ENCODE data around the gene CDC42BPA. TPM values are rescaled to one million over a fixed set of nuclear protein-coding genes. Genes with fewer than 3 reads are reported as not detected.

The CDC42BPA gene
- total and polyA plus RNA-seq, 3 donors from 2014 or later, result 39.9 to 109 (median 105) TPM

GRCh38 chr1:227335242-227336020 lies 17.1 kb upstream of the CDC42BPA start:
- Histone ChIP-seq H3K27ac (no peak overlapping the region), H3K27me3 (no peaks in the 10 kb centered on the region), H3K9me3 (no peaks in the 10 kb centered on the region), H3K36me3 (ENCODE audit: low read depth, missing control alignments) (no peaks in the 10 kb centered on the region), H3K4me3 (no peak overlapping the region), H3K4me1 (no peaks in the 10 kb centered on the region)
- WGBS, 2 donors, result 80 to 91% methylated on average over 5 of the region's 5 CpGs
- no peak for DNase-seq
- intact Hi-C loops (cut with DNase I; ENCODE audit: low total_unique reads), result no loop called here
- no peak for TF ChIP-seq POLR2A (IDR thresholded peaks at IDR 0.05)
- no peak for TF ChIP-seq CTCF (IDR thresholded peaks at IDR 0.05)

GRCh38 chr1:227333423-227333822 lies 15.1 kb upstream of the CDC42BPA start:
- H3K36me3 ChIP-seq (ENCODE audit: low read depth, missing control alignments), result no peaks in the 10 kb centered on the region
- TF ChIP-seq CTCF (IDR thresholded peaks at IDR 0.05), result no peak
- no peak for TF ChIP-seq POLR2A (IDR thresholded peaks at IDR 0.05)
- no peak for DNase-seq
- H3K4me3 ChIP-seq, result no peak overlapping the region
- no peaks in the 10 kb centered on the region for H3K27me3 ChIP-seq
- intact Hi-C loops (cut with DNase I; ENCODE audit: low total_unique reads), result no loop called here
- H3K4me1 ChIP-seq, result no peaks in the 10 kb centered on the region
- H3K9me3 ChIP-seq, result no peaks in the 10 kb centered on the region
- 93% methylated on average over 4 of the region's 4 CpGs for WGBS, 2 donors
- no peak overlapping the region for H3K27ac ChIP-seq

DNA sequence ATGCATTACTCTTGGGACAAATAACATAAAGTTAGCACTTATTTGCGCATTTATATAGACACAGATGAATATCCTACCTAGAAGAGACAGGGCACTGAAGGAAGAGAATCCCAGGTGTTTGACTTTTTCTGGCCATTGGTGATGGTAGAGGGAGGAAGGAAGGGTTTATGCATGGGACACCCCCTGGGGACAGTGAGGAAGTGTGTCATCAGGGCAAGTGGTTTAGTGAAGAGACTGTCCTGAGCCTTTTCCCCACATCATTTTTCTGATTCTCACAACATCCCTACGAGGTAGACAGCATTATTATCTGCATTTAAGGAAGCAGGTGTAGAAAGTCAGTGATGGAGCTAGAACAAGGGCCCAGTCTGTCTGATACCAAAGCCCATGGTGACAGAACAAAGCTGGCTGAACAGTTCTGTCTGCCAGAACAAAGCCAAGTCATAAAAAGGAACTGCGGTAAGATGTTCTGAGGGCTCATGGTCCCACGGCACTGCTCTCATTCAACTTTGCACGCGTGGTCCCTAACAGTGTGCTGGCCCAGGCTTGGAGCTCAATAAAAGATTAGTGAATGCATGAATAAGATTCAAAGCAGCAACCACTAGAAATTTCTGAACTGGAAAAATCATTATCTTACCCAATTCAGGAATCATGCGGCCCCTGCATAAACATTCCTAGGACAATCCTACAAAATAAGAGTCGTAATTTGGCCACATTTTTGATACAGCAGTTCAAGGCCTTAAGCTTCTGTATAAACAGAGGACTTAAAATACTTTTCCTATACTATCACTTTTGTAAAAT lies 12.2 kb upstream of the CDC42BPA start:
- H3K4me1 ChIP-seq, result no peaks in the 10 kb centered on the region
- H3K27ac ChIP-seq, result no peak overlapping the region
- H3K36me3 ChIP-seq (ENCODE audit: low read depth, missing control alignments), result no peaks in the 10 kb centered on the region
- no peaks in the 10 kb centered on the region for H3K27me3 ChIP-seq
- no peak for DNase-seq
- H3K4me3 ChIP-seq, result no peak overlapping the region
- no peaks in the 10 kb centered on the region for H3K9me3 ChIP-seq
- intact Hi-C loops (cut with DNase I; ENCODE audit: low total_unique reads), result no loop called here
- WGBS, 2 donors, result 55 to 62% methylated on average over 8 of the region's 8 CpGs
- TF ChIP-seq POLR2A (IDR thresholded peaks at IDR 0.05), result no peak
- no peak for TF ChIP-seq CTCF (IDR thresholded peaks at IDR 0.05)

DNA sequence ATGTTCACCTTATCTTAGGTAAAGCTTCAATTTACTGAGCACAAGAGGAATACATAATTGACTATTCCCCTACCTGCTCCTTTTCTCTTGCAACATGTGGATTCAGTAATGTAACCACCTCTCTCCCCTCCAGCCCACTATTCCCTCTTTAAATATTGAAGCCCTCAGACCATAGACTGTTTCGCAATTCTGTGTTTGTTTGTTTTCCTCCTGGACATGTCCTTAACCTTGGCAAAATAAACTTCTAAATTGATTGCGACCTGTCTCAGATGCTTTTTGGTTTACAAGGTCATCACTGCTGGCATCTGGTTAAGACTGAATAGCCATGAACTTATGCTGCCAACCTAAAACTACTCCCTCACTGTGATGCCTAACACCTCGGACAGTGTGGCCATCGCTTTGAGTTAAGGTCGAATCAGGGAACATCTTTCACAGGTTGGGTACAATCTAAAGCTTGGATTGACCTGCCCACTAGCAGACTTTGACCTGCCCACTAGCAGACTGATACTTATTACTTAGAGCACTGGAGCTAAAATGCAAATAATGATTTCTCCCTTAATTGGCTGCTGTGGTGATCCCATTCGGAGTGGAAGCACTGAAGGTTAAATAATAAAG lies 10.2 kb upstream of the CDC42BPA start:
- WGBS, 2 donors, result 77 to 84% methylated on average over 6 of the region's 6 CpGs
- Histone ChIP-seq H3K4me1 (no peaks in the 10 kb centered on the region), H3K4me3 (no peak overlapping the region), H3K36me3 (ENCODE audit: low read depth, missing control alignments) (no peaks in the 10 kb centered on the region), H3K9me3 (no peaks in the 10 kb centered on the region), H3K27ac (no peak overlapping the region), H3K27me3 (no peaks in the 10 kb centered on the region)
- no peak for TF ChIP-seq POLR2A (IDR thresholded peaks at IDR 0.05)
- TF ChIP-seq CTCF (IDR thresholded peaks at IDR 0.05), result no peak
- intact Hi-C loops (cut with DNase I; ENCODE audit: low total_unique reads), result no loop called here
- no peak for DNase-seq

Data from testis (tissue), 3 donors.